ENCODE measurements around the gene ZSCAN18. TPM values are rescaled to one million over a fixed set of nuclear protein-coding genes. Genes with fewer than 3 reads are reported as not detected.

The ZSCAN18 gene
- total RNA-seq, 4 donors from 2014 or later, result 51.5 to 138 (median 121) TPM

GRCh38 chr19:58107778-58108545, 9.9 kb upstream of the ZSCAN18 start:
- no peaks in the 10 kb centered on the region for H3K4me1 ChIP-seq
- H3K9me3 ChIP-seq, result peaks cover 0 to 28% of the 10 kb centered on the region in 2 donors
- H3K4me3 ChIP-seq, result no peak overlapping the region
- H3K27ac ChIP-seq, result no peak overlapping the region
- H3K27me3 ChIP-seq, result no peaks in the 10 kb centered on the region
- DNase-seq, result no peak
- no peaks in the 10 kb centered on the region for H3K36me3 ChIP-seq
- no peak for TF ChIP-seq CTCF (IDR thresholded peaks at IDR 0.05)
- intact Hi-C loops (cut with DNase I; ENCODE audit: low total_unique reads), result no loop called here

- TF ChIP-seq CTCF (IDR thresholded peaks at IDR 0.05) (no peak), POLR2A (IDR thresholded peaks at IDR 0.05) (no peak)
- Histone ChIP-seq H3K27me3 (no peaks in the 10 kb centered on the region), H3K9me3 (no peaks in the 10 kb centered on the region), H3K36me3 (no peaks in the 10 kb centered on the region), H3K4me1 (peaks cover 0 to 3% of the 10 kb centered on the region in 2 donors), H3K4me3 (peak overlapping the region; percentile 90 to 100), H3K27ac (peak overlapping the region; percentile 97)
- intact Hi-C loops (cut with DNase I; ENCODE audit: low total_unique reads), result no loop called here
- DNase-seq, result no peak
Observed at GRCh38 chr19:58098682-58098998, 609 bp upstream of the ZSCAN18 start.

- Histone ChIP-seq H3K27ac (peak overlapping the region; percentile 97), H3K36me3 (no peaks in the 10 kb centered on the region), H3K9me3 (no peaks in the 10 kb centered on the region), H3K27me3 (no peaks in the 10 kb centered on the region), H3K4me1 (peaks cover 0 to 3% of the 10 kb centered on the region in 2 donors), H3K4me3 (peak overlapping the region; percentile 90 to 100)
- TF ChIP-seq POLR2A (IDR thresholded peaks at IDR 0.05), result no peak
- TF ChIP-seq CTCF (IDR thresholded peaks at IDR 0.05), result no peak
- DNase-seq, result no peak
- intact Hi-C loops (cut with DNase I; ENCODE audit: low total_unique reads), result no loop called here
Observed at GRCh38 chr19:58097349-58097748, 682 bp downstream of the ZSCAN18 start.

GRCh38 chr19:58096884-58097283, 1.1 kb downstream of the ZSCAN18 start:
- no peak for DNase-seq
- Histone ChIP-seq H3K27ac (no peak overlapping the region), H3K9me3 (no peaks in the 10 kb centered on the region), H3K27me3 (no peaks in the 10 kb centered on the region), H3K36me3 (no peaks in the 10 kb centered on the region), H3K4me3 (peak overlapping the region; percentile 90 to 100), H3K4me1 (peaks cover 0 to 3% of the 10 kb centered on the region in 2 donors)
- intact Hi-C loops (cut with DNase I; ENCODE audit: low total_unique reads), result no loop called here
- TF ChIP-seq POLR2A (IDR thresholded peaks at IDR 0.05), result no peak
- TF ChIP-seq CTCF (IDR thresholded peaks at IDR 0.05), result no peak

- TF ChIP-seq CTCF (IDR thresholded peaks at IDR 0.05), result no peak
- no peak for TF ChIP-seq POLR2A (IDR thresholded peaks at IDR 0.05)
- no peak overlapping the region for H3K4me3 ChIP-seq
- no peak for DNase-seq
- H3K27ac ChIP-seq, result no peak overlapping the region
- no peaks in the 10 kb centered on the region for H3K36me3 ChIP-seq
- no peaks in the 10 kb centered on the region for H3K9me3 ChIP-seq
- H3K27me3 ChIP-seq, result no peaks in the 10 kb centered on the region
- peaks cover 0 to 3% of the 10 kb centered on the region in 2 donors for H3K4me1 ChIP-seq
- intact Hi-C loops (cut with DNase I; ENCODE audit: low total_unique reads), result no loop called here
Observed at GRCh38 chr19:58095328-58095727, 2.7 kb downstream of the ZSCAN18 start.
